Activated CD8-positive, alpha-beta memory T cell treated with anti-CD3 and anti-CD28 coated beads, Interleukin-2, amount 10 ng/mL, durations not matched to agents 7 days and 5 days (primary cell): ENCODE results near the gene DYNLL2. TPM values are rescaled to one million over a fixed set of nuclear protein-coding genes. Genes with fewer than 3 reads are reported as not detected.

Experiments
- ATAC-seq: fragments of 150-1000 bp; cut with Tn5 transposase; one replicate; pipeline ENCODE4 v1.10.0; 2021; ENCODE audit warnings: moderate library complexity
- CTCF ChIA-PET: fragments of 350-600 bp; sonication (Branson Sonifier 250); formaldehyde crosslinking; loops from one replicate; lab custom pipeline; 2021; ENCODE audit warnings: antibody characterized with exemption; lab: Charles Lee
- DNase-seq: peaks from one replicate; pipeline ENCODE4 v3.0.0-alpha.2; 2020
- H3K27ac Mint-ChIP-seq: one replicate; pipeline ENCODE4 v1.8.0; 2021; ENCODE audit warnings: mild to moderate bottlenecking, mixed read lengths
- H3K27me3 Mint-ChIP-seq: one replicate; pipeline ENCODE4 v1.8.0; 2021; ENCODE audit warnings: mixed read lengths
- H3K36me3 Mint-ChIP-seq: one replicate; pipeline ENCODE4 v1.8.0; 2021; ENCODE audit warnings: mild to moderate bottlenecking, mixed read lengths
- H3K4me1 Mint-ChIP-seq: one replicate; pipeline ENCODE4 v1.8.0; 2021; ENCODE audit warnings: mixed read lengths
- H3K4me3 Mint-ChIP-seq: one replicate; pipeline ENCODE4 v1.8.0; 2021; ENCODE audit warnings: mild to moderate bottlenecking, moderate library complexity, mixed read lengths
- H3K9me3 Mint-ChIP-seq: one replicate; pipeline ENCODE4 v1.8.0; 2022; ENCODE audit warnings: low read depth, mixed read lengths
- total RNA-seq, 2 experiments: library from RNA; stranded (reverse); gene quantifications; one replicate each; pipeline ENCODE4 v1.2.3, GENCODE V29; 2021

Gene DYNLL2
- total RNA-seq, 2 experiments from 2014 or later: 23.7 to 31.0 TPM

DNA sequence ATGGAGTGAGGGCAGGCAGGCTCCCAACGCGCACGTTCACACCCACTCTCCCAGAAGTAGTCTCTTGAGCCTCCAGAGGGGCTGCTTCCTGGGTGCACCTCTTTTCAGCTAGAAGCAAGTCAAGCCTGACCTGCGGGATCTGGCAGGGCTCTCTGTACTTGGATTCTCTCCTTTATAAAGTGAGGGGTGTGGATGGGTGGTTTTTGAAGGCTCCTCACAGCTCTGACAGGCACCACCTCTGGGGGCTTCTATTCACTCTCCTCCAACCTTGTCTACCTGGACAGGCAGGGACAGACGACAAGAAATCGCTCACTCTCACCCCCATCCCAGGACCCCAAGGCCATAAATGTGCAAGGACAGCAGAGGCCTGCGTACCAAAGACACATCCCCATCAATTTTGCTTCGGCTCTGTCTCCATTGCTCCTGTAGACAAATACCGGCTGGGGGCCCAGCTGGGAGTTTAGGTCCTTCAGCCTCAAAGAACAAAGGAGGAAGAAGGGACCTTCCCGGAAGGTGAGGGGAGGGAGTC is 814 bp upstream of the DYNLL2 start:
- no peaks in the 10 kb centered on the region for H3K9me3 Mint-ChIP-seq
- DNase-seq (no peak), ATAC-seq (no peak)
- H3K4me3 Mint-ChIP-seq: no peak overlapping the region
- H3K27me3 Mint-ChIP-seq: peaks cover 21% of the 10 kb centered on the region
- CTCF ChIA-PET: interaction anchor here (1.2 kb wide), 1 partner anchor 840 kb away, joined by 4 read pairs; no protein-coding TSS in a partner anchor
- peaks cover 26% of the 10 kb centered on the region for H3K4me1 Mint-ChIP-seq
- no peak overlapping the region for H3K27ac Mint-ChIP-seq
- peaks cover 13% of the 10 kb centered on the region for H3K36me3 Mint-ChIP-seq

DNA sequence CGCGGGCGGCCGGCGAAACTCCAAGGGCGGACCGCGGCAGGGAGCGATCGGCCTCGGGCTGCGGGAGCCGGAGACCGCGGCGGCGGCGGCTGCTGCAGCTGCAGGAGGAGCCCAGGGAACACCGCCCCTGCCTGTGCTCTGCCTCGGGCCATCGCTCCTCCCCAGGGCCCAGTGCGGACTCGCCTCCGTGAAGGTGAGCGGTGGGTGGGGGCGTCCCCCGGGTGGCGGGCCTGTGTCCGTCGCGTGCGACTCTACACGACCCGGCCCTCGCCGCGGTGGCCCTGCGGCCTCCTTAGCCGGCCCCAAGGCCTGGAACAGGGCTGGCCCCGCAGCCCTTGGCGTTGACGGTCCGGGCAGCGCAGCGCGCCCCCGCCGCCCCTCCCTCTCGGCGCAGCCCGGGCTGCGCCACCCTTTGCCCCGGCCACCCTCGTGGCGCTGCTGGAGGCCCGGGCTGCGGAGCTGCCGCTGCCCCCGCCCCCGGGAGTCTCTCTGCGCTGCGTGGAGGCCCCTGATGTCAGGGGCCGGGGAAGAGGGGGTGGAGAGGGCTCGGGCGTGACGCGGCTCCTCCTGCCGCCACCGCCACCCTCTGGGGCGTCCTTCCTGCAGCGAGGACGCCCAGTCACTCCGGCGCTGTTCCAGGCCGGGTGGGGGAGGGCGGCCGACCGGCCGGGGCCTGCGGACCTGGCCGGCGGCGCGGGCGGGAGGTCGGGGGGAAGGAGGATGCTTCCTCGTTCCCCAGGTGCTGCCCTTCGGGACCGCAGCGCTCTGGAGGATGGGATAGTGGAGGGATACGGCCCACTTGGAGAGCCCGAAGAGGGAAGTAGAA is 485 bp downstream of the DYNLL2 start:
- peak; percentile 67 for ATAC-seq
- peak; percentile 81 for DNase-seq
- H3K9me3 Mint-ChIP-seq: no peaks in the 10 kb centered on the region
- H3K4me3 Mint-ChIP-seq: peak overlapping the region; percentile 82
- H3K27ac Mint-ChIP-seq: peak overlapping the region; percentile 77
- CTCF ChIA-PET: interaction anchor here (0.6 to 2.9 kb wide), 3 partner anchors 29 to 196 kb away, joined by 4 to 8 read pairs (median 6); no protein-coding TSS in a partner anchor
- H3K4me1 Mint-ChIP-seq: peaks cover 35% of the 10 kb centered on the region
- H3K27me3 Mint-ChIP-seq: peaks cover 13% of the 10 kb centered on the region
- H3K36me3 Mint-ChIP-seq: peaks cover 23% of the 10 kb centered on the region

GRCh38 chr17:58084317-58084981 is 1.2 kb downstream of the DYNLL2 start:
- ATAC-seq: peak; percentile 11
- H3K4me1 Mint-ChIP-seq: peaks cover 35% of the 10 kb centered on the region

GRCh38 chr17:58085039-58085715 is 2.0 kb downstream of the DYNLL2 start:
- H3K9me3 Mint-ChIP-seq: no peaks in the 10 kb centered on the region
- ATAC-seq (no peak), DNase-seq (peak; percentile 39)
- H3K4me3 Mint-ChIP-seq: peak overlapping the region; percentile 82
- H3K4me1 Mint-ChIP-seq: peaks cover 35% of the 10 kb centered on the region
- H3K27ac Mint-ChIP-seq: peak overlapping the region; percentile 77
- peaks cover 2% of the 10 kb centered on the region for H3K27me3 Mint-ChIP-seq
- CTCF ChIA-PET: interaction anchor here (2.9 kb wide), 1 partner anchor 86 kb away, joined by 8 read pairs; no protein-coding TSS in a partner anchor
- H3K36me3 Mint-ChIP-seq: peaks cover 29% of the 10 kb centered on the region

More at GRCh38 chr17:58084317-58084981, 1.2 kb downstream of the DYNLL2 start:
- peak overlapping the region; percentile 82 for H3K4me3 Mint-ChIP-seq
- H3K36me3 Mint-ChIP-seq: peaks cover 23% of the 10 kb centered on the region
- no peaks in the 10 kb centered on the region for H3K9me3 Mint-ChIP-seq
- peaks cover 9% of the 10 kb centered on the region for H3K27me3 Mint-ChIP-seq
- CTCF ChIA-PET: interaction anchor here (0.6 to 2.9 kb wide), 3 partner anchors 28 to 197 kb away, joined by 4 to 8 read pairs (median 6); no protein-coding TSS in a partner anchor
- DNase-seq: peak; percentile 70
- H3K27ac Mint-ChIP-seq: peak overlapping the region; percentile 77

- no peak overlapping the region for H3K27ac Mint-ChIP-seq
- CTCF ChIA-PET: no interaction called here
- H3K9me3 Mint-ChIP-seq: no peaks in the 10 kb centered on the region
- ATAC-seq (no peak), DNase-seq (peak; percentile 29)
- H3K27me3 Mint-ChIP-seq: no peaks in the 10 kb centered on the region
- no peak overlapping the region for H3K4me3 Mint-ChIP-seq
- peaks cover 35% of the 10 kb centered on the region for H3K4me1 Mint-ChIP-seq
- peaks cover 39% of the 10 kb centered on the region for H3K36me3 Mint-ChIP-seq
Measured at GRCh38 chr17:58086953-58087352, 3.7 kb downstream of the DYNLL2 start.

DNA sequence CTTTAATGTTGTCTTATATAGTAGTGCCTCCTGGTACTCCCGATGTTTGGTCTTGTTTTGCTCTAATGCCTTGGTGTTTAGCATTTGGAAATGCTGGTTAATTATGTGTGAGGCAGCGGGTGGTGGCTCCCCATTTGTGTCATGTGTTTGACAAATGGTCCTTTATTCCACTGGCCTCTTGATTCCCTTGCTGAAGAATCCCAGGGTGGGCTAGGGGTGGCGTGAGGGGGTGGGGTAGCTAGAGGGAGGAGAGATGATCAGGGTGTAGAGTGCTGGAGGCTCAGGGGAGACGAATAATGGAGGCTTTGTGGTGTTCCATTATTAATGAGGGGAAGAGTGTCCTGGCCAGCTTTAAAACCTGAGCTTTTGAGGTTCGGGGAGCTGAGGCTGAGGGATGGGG is 5.4 kb downstream of the DYNLL2 start:
- CTCF ChIA-PET: interaction anchor here (1.1 kb wide), 1 partner anchor 27 kb away, joined by 3 read pairs; no protein-coding TSS in a partner anchor

DNA sequence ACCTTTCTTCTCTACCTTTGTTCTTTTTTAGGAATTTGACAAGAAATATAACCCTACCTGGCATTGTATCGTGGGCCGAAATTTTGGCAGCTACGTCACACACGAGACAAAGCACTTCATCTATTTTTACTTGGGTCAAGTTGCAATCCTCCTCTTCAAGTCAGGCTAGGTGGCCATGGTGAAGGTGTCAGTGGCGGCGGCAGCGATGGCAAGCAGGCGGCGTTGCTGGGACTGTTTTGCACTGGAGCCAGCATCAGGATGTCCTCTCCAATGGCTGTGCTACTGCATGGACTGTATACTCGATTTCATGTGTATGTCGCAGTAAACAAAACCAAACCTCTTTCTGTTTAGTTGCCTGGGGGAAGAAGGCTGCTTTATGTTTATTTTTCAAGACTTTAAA is 5.9 kb downstream of the DYNLL2 start:
- H3K9me3 Mint-ChIP-seq: no peaks in the 10 kb centered on the region
- ATAC-seq (no peak), DNase-seq (peak; percentile 25)
- H3K4me3 Mint-ChIP-seq: no peak overlapping the region
- H3K27ac Mint-ChIP-seq: no peak overlapping the region
- CTCF ChIA-PET: no interaction called here
- no peaks in the 10 kb centered on the region for H3K27me3 Mint-ChIP-seq
- H3K36me3 Mint-ChIP-seq: peaks cover 53% of the 10 kb centered on the region
- H3K4me1 Mint-ChIP-seq: peaks cover 33% of the 10 kb centered on the region

More for the DNA sequence above, 5.4 kb downstream of the DYNLL2 start:
- peaks cover 33% of the 10 kb centered on the region for H3K4me1 Mint-ChIP-seq
- H3K27ac Mint-ChIP-seq: no peak overlapping the region
- H3K4me3 Mint-ChIP-seq: no peak overlapping the region
- no peak for ATAC-seq
- H3K9me3 Mint-ChIP-seq: no peaks in the 10 kb centered on the region
- H3K27me3 Mint-ChIP-seq: no peaks in the 10 kb centered on the region
- DNase-seq: peak; percentile 23
- peaks cover 50% of the 10 kb centered on the region for H3K36me3 Mint-ChIP-seq

- no peak for ATAC-seq
- H3K4me3 Mint-ChIP-seq: no peak overlapping the region
- peak; percentile 27 for DNase-seq
- no peaks in the 10 kb centered on the region for H3K9me3 Mint-ChIP-seq
- CTCF ChIA-PET: no interaction called here
- H3K27me3 Mint-ChIP-seq: no peaks in the 10 kb centered on the region
- peaks cover 19% of the 10 kb centered on the region for H3K4me1 Mint-ChIP-seq
- H3K36me3 Mint-ChIP-seq: peaks cover 50% of the 10 kb centered on the region
- H3K27ac Mint-ChIP-seq: no peak overlapping the region
Measured at GRCh38 chr17:58091024-58091567, 7.9 kb downstream of the DYNLL2 start.

- CTCF ChIA-PET: interaction anchor here (1.0 kb wide), 1 partner anchor 20 kb away, joined by 3 read pairs; no protein-coding TSS in a partner anchor
- peak; percentile 33 for DNase-seq
- Mint-ChIP-seq H3K36me3 (peaks cover 44% of the 10 kb centered on the region), H3K4me1 (peaks cover 10% of the 10 kb centered on the region), H3K27me3 (no peaks in the 10 kb centered on the region), H3K4me3 (no peak overlapping the region), H3K27ac (peak overlapping the region; percentile 30), H3K9me3 (no peaks in the 10 kb centered on the region)
- ATAC-seq: no peak
Measured at GRCh38 chr17:58092101-58092796, 9.0 kb downstream of the DYNLL2 start.

DNA sequence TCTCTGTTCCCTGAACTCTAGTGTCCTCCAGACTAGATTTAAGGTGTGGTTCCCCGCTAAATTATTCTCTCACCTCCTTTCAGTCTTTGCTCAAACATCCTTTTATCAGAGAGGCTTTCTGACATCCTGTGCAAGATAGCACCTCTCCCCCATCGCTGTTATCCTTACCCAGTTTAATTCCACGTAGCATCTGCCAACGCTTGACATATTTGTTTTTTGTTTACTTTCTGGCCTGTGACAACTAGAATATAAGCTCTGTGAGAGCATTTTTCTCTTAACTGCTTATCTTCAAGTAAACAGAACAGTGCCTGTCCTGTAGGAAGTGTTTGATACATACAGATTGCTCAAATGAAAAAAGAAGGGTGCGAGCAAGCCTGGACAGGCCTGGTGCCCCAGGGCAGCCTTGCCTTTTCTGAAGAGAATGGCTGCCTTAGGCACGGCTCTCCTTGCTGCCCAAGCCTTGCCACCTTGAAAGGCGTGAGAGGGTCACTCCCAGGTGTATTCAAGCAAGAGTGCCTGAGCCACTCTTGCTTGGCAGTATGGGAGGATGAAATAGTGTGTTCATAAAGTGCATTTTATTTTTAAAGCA is 9.7 kb downstream of the DYNLL2 start:
- no peak for DNase-seq
- peaks cover 41% of the 10 kb centered on the region for H3K36me3 Mint-ChIP-seq
- CTCF ChIA-PET: interaction anchor here (1.0 to 1.1 kb wide), 2 partner anchors 20 to 76 kb away, joined by 3 read pairs; no protein-coding TSS in a partner anchor

GRCh38 chr17:58094118-58094517 is 10.9 kb downstream of the DYNLL2 start:
- Mint-ChIP-seq H3K36me3 (peaks cover 34% of the 10 kb centered on the region), H3K27ac (no peak overlapping the region)
- no peak for ATAC-seq

More for the DNA sequence above, 9.7 kb downstream of the DYNLL2 start:
- Mint-ChIP-seq H3K27ac (no peak overlapping the region), H3K4me3 (no peak overlapping the region), H3K4me1 (peaks cover 8% of the 10 kb centered on the region), H3K27me3 (no peaks in the 10 kb centered on the region), H3K9me3 (no peaks in the 10 kb centered on the region)
- no peak for ATAC-seq

More at GRCh38 chr17:58094118-58094517, 10.9 kb downstream of the DYNLL2 start:
- no peaks in the 10 kb centered on the region for H3K9me3 Mint-ChIP-seq
- no peaks in the 10 kb centered on the region for H3K27me3 Mint-ChIP-seq
- no peak for DNase-seq
- H3K4me3 Mint-ChIP-seq: no peak overlapping the region
- CTCF ChIA-PET: interaction anchor here (1.1 kb wide), 1 partner anchor 78 kb away, joined by 3 read pairs; no protein-coding TSS in a partner anchor
- peaks cover 4% of the 10 kb centered on the region for H3K4me1 Mint-ChIP-seq
